ENCODE measurements around the gene TP53BP1.
"Not testable (repeated sequence)": the region's sequence is repeated elsewhere in the genome, so short reads cannot be mapped to it uniquely, and the experiment has no call there.

TP53BP1 gene

GRCh38 chr15:43403616-43404015 lies 89.3 kb downstream of the TP53BP1 start:
- Histone ChIP-seq H3K36me3 (ENCODE audit: insufficient read depth, low read length) (peaks cover 92% of the 10 kb centered on the region; the same call in 1 of the 2 replicates), H3F3A (ENCODE audit: low read depth) (no peaks in the 10 kb centered on the region), H3K79me2 (ENCODE audit: insufficient read depth, low read length) (no peaks in the 10 kb centered on the region), H3K4me2 (ENCODE audit: low read depth, low read length, poor library complexity, severe bottlenecking) (no peak overlapping the region), H3K9me3 (ENCODE audit: insufficient read depth, low read depth, low read length) (no peaks in the 10 kb centered on the region), H3K9me2 (replicated peaks; ENCODE audit: low read depth, low read length) (no peaks in the 10 kb centered on the region), H3K4me1 (ENCODE audit: insufficient read depth, low read length, poor library complexity, severe bottlenecking) (no peaks in the 10 kb centered on the region), H3K27me3 (ENCODE audit: insufficient read depth, low read length, poor library complexity, severe bottlenecking) (no peaks in the 10 kb centered on the region), H4K20me1 (ENCODE audit: insufficient read depth, low read length, poor library complexity, severe bottlenecking) (no peaks in the 10 kb centered on the region), H3K4me3 (ENCODE audit: low read length, poor library complexity, severe bottlenecking) (no peak overlapping the region), H3K9ac (ENCODE audit: low read depth, low read length, poor library complexity, severe bottlenecking) (no peak overlapping the region), H2AFZ (ENCODE audit: low read length) (no peak overlapping the region)
- TF ChIP-seq EZH2phosphoT487 (IDR thresholded peaks at IDR 0.05; ENCODE audit: borderline replicate concordance) (no peak), CTCF (conservative IDR thresholded peaks at IDR 0.05; ENCODE audit: low read length) (no peak)

GRCh38 chr15:43402255-43402654 lies 90.7 kb downstream of the TP53BP1 start:
- Histone ChIP-seq H3K36me3 (ENCODE audit: insufficient read depth, low read length) (peaks cover 92% of the 10 kb centered on the region; the same call in 1 of the 2 replicates), H3K9me3 (ENCODE audit: insufficient read depth, low read depth, low read length) (no peaks in the 10 kb centered on the region), H3K9ac (ENCODE audit: low read depth, low read length, poor library complexity, severe bottlenecking) (no peak overlapping the region), H3K4me1 (ENCODE audit: insufficient read depth, low read length, poor library complexity, severe bottlenecking) (no peaks in the 10 kb centered on the region), H3K27me3 (ENCODE audit: insufficient read depth, low read length, poor library complexity, severe bottlenecking) (no peaks in the 10 kb centered on the region), H3K9me2 (replicated peaks; ENCODE audit: low read depth, low read length) (no peaks in the 10 kb centered on the region), H4K20me1 (ENCODE audit: insufficient read depth, low read length, poor library complexity, severe bottlenecking) (no peaks in the 10 kb centered on the region), H3K4me3 (ENCODE audit: low read length, poor library complexity, severe bottlenecking) (no peak overlapping the region), H3K79me2 (ENCODE audit: insufficient read depth, low read length) (no peaks in the 10 kb centered on the region), H3F3A (ENCODE audit: low read depth) (no peaks in the 10 kb centered on the region), H2AFZ (ENCODE audit: low read length) (no peak overlapping the region), H3K4me2 (ENCODE audit: low read depth, low read length, poor library complexity, severe bottlenecking) (no peak overlapping the region)
- TF ChIP-seq CTCF (conservative IDR thresholded peaks at IDR 0.05; ENCODE audit: low read length) (no peak), EZH2phosphoT487 (IDR thresholded peaks at IDR 0.05; ENCODE audit: borderline replicate concordance) (no peak)

GRCh38 chr15:43393592-43393991 lies 99.4 kb downstream of the TP53BP1 start:
- not testable (repeated sequence) for H3K9me2 ChIP-seq (replicated peaks; ENCODE audit: low read depth, low read length); H2AFZ ChIP-seq (ENCODE audit: low read length); H3F3A ChIP-seq (ENCODE audit: low read depth); H3K9ac ChIP-seq (ENCODE audit: low read depth, low read length, poor library complexity, severe bottlenecking); H3K4me1 ChIP-seq (ENCODE audit: insufficient read depth, low read length, poor library complexity, severe bottlenecking); H4K20me1 ChIP-seq (ENCODE audit: insufficient read depth, low read length, poor library complexity, severe bottlenecking); H3K4me2 ChIP-seq (ENCODE audit: low read depth, low read length, poor library complexity, severe bottlenecking); H3K9me3 ChIP-seq (ENCODE audit: insufficient read depth, low read depth, low read length); H3K27me3 ChIP-seq (ENCODE audit: insufficient read depth, low read length, poor library complexity, severe bottlenecking); H3K79me2 ChIP-seq (ENCODE audit: insufficient read depth, low read length); H3K4me3 ChIP-seq (ENCODE audit: low read length, poor library complexity, severe bottlenecking)
- peaks cover 52% of the 10 kb centered on the region; the same call in 1 of the 2 replicates for H3K36me3 ChIP-seq (ENCODE audit: insufficient read depth, low read length)

- no peak for TF ChIP-seq CTCF (conservative IDR thresholded peaks at IDR 0.05; ENCODE audit: low read length)
- Histone ChIP-seq H4K20me1 (ENCODE audit: insufficient read depth, low read length, poor library complexity, severe bottlenecking) (peaks cover 4% of the 10 kb centered on the region), H3K4me2 (ENCODE audit: low read depth, low read length, poor library complexity, severe bottlenecking) (no peak overlapping the region), H3K27me3 (ENCODE audit: insufficient read depth, low read length, poor library complexity, severe bottlenecking) (no peaks in the 10 kb centered on the region), H3K9me2 (replicated peaks; ENCODE audit: low read depth, low read length) (no peaks in the 10 kb centered on the region), H3K4me3 (ENCODE audit: low read length, poor library complexity, severe bottlenecking) (no peak overlapping the region), H3K4me1 (ENCODE audit: insufficient read depth, low read length, poor library complexity, severe bottlenecking) (no peaks in the 10 kb centered on the region), H2AFZ (ENCODE audit: low read length) (no peak overlapping the region), H3K9ac (ENCODE audit: low read depth, low read length, poor library complexity, severe bottlenecking) (no peak overlapping the region), H3K36me3 (ENCODE audit: insufficient read depth, low read length) (peaks cover 44% of the 10 kb centered on the region; the same call in 1 of the 2 replicates), H3K9me3 (ENCODE audit: insufficient read depth, low read depth, low read length) (no peaks in the 10 kb centered on the region), H3F3A (ENCODE audit: low read depth) (no peaks in the 10 kb centered on the region), H3K79me2 (ENCODE audit: insufficient read depth, low read length) (no peaks in the 10 kb centered on the region)
These were observed 102.2 kb downstream of the TP53BP1 start for GRCh38 chr15:43390723-43391122.
